ENCODE results near the gene DNAJC17.

The DNAJC17 gene

DNA sequence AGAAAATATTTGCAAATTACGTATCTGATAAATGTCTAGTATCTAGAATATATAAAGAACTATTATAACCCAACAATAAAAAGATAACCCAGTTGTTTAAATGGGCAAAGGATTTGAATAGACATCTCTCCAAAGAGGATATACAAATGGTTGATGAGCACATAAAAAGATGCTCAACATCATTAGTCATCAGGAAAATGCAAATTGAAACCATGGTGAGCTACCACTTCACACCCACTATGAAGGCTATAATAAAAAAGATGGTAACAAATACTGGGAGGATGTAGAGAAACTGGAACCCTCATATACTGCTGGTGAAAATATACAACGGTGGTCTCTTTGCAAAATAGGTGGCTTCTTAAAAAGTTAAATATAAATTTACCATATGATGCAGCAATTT lies 84.3 kb downstream of the DNAJC17 start:
- no peak overlapping the region for H2BK120ac ChIP-seq (ENCODE audit: low read depth, low read length)
- H3K18ac ChIP-seq (ENCODE audit: low read depth in 1 of 2, low read length in 2 of 2), result no peak overlapping the region
- H4K91ac ChIP-seq (ENCODE audit: low read length), result no peak overlapping the region
- H3K36me3 ChIP-seq (ENCODE audit: control insufficient read depth in 1 of 2, insufficient read depth in 2 of 2, low read depth in 1 of 2, low read length in 2 of 2), result peaks cover 0 to 11% of the 10 kb centered on the region in 2 experiments
- H3K27ac ChIP-seq (ENCODE audit: low read length, poor library complexity, severe bottlenecking), result no peak overlapping the region
- no peak overlapping the region for H2BK12ac ChIP-seq (ENCODE audit: low read length in 2 of 2)
- no CpG with 5 or more reads among the region's 2 CpGs for WGBS
- H2AK5ac ChIP-seq (ENCODE audit: low read length, severe bottlenecking), result no peak overlapping the region
- H2AFZ ChIP-seq (ENCODE audit: low read depth, low read length), result no peak overlapping the region
- H2BK15ac ChIP-seq (ENCODE audit: low read depth, poor library complexity, severe bottlenecking), result no peak overlapping the region
- no peak overlapping the region for H2BK5ac ChIP-seq (ENCODE audit: low read depth, low read length, poor library complexity, severe bottlenecking)
- no peak overlapping the region for H3K14ac ChIP-seq (ENCODE audit: low read length in 2 of 2)
- H3K4ac ChIP-seq (ENCODE audit: low read depth in 1 of 2, low read length in 2 of 2), result no peak overlapping the region
- H4K8ac ChIP-seq (ENCODE audit: low read length), result no peak overlapping the region
- H3K9ac ChIP-seq (ENCODE audit: low read length), result no peak overlapping the region
- no peaks in the 10 kb centered on the region for H3K27me3 ChIP-seq (ENCODE audit: control insufficient read depth in 1 of 2, insufficient read depth in 1 of 2, low read length in 2 of 2)
- H3K9me3 ChIP-seq (ENCODE audit: control insufficient read depth, low read length), result no peaks in the 10 kb centered on the region
- H3K4me2 ChIP-seq (ENCODE audit: low read length, poor library complexity, severe bottlenecking), result no peak overlapping the region
- H3K4me1 ChIP-seq (ENCODE audit: control insufficient read depth, insufficient read depth, low read depth, low read length), result no peaks in the 10 kb centered on the region
- H3K4me3 ChIP-seq (ENCODE audit: insufficient read depth in 1 of 2, low read depth in 1 of 2, low read length in 2 of 2), result no peak overlapping the region
- H3K23ac ChIP-seq (ENCODE audit: low read length in 2 of 2), result no peak overlapping the region
- no peaks in the 10 kb centered on the region for H3K79me1 ChIP-seq (replicated peaks; ENCODE audit: low read length, poor library complexity, severe bottlenecking)
- peak; percentile 12 for DNase-seq

DNA sequence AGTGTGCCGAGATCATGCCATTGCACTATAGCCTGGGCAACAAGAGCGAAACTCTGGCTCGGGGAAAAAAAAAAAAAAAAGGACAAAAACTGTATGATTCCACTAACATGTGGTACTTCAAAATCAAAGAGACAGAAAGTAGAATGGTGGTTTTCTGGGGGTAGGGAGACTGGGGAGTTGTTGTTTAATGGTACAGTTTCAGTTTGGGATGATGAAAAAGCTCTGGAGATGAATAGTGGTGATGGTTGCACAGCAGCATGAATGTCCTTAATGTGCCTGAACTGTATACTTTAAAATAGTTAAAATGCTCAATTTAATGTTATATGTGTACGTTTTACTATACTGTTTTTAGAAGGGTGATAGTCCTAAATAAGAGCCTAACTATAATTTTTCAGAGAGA lies 84.9 kb downstream of the DNAJC17 start:
- no peak overlapping the region for H2BK5ac ChIP-seq (ENCODE audit: low read depth, low read length, poor library complexity, severe bottlenecking)
- H4K91ac ChIP-seq (ENCODE audit: low read length), result no peak overlapping the region
- no peak overlapping the region for H2BK120ac ChIP-seq (ENCODE audit: low read depth, low read length)
- H3K27ac ChIP-seq (ENCODE audit: low read length, poor library complexity, severe bottlenecking), result no peak overlapping the region
- H2BK15ac ChIP-seq (ENCODE audit: low read depth, poor library complexity, severe bottlenecking), result no peak overlapping the region
- no peaks in the 10 kb centered on the region for H3K79me1 ChIP-seq (replicated peaks; ENCODE audit: low read length, poor library complexity, severe bottlenecking)
- H3K4me3 ChIP-seq (ENCODE audit: insufficient read depth in 1 of 2, low read depth in 1 of 2, low read length in 2 of 2), result no peak overlapping the region
- no peak overlapping the region for H3K18ac ChIP-seq (ENCODE audit: low read depth in 1 of 2, low read length in 2 of 2)
- no peaks in the 10 kb centered on the region for H3K4me1 ChIP-seq (ENCODE audit: control insufficient read depth, insufficient read depth, low read depth, low read length)
- no peak overlapping the region for H3K9ac ChIP-seq (ENCODE audit: low read length)
- peaks cover 0 to 11% of the 10 kb centered on the region in 2 experiments for H3K36me3 ChIP-seq (ENCODE audit: control insufficient read depth in 1 of 2, insufficient read depth in 2 of 2, low read depth in 1 of 2, low read length in 2 of 2)
- H2AK5ac ChIP-seq (ENCODE audit: low read length, severe bottlenecking), result no peak overlapping the region
- no peak overlapping the region for H3K4ac ChIP-seq (ENCODE audit: low read depth in 1 of 2, low read length in 2 of 2)
- no peak overlapping the region for H2BK12ac ChIP-seq (ENCODE audit: low read length in 2 of 2)
- WGBS, result 93% methylated on average over 3 of the region's 4 CpGs
- no peak overlapping the region for H4K8ac ChIP-seq (ENCODE audit: low read length)
- no peak overlapping the region for H2AFZ ChIP-seq (ENCODE audit: low read depth, low read length)
- no peaks in the 10 kb centered on the region for H3K9me3 ChIP-seq (ENCODE audit: control insufficient read depth, low read length)
- no peak for DNase-seq
- H3K4me2 ChIP-seq (ENCODE audit: low read length, poor library complexity, severe bottlenecking), result no peak overlapping the region
- no peaks in the 10 kb centered on the region for H3K27me3 ChIP-seq (ENCODE audit: control insufficient read depth in 1 of 2, insufficient read depth in 1 of 2, low read length in 2 of 2)
- H3K23ac ChIP-seq (ENCODE audit: low read length in 2 of 2), result no peak overlapping the region
- no peak overlapping the region for H3K14ac ChIP-seq (ENCODE audit: low read length in 2 of 2)

DNA sequence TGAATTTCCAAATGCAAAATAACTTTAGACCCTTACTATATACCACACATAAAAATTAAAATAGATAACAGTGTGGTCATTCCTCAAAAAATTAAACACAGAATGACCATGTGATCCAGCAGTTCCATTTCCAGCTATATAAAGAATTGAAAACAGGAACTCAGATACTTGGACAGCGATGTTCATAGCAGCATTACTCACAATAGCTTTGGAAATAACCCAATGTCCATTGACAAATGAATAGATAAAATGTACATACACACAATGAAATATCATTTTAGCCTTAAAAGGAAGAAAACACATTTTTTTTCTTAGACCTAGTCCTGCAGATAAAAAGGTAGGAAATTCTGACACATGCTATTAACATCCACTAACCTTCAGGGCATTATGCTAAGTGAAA lies 85.6 kb downstream of the DNAJC17 start:
- DNase-seq, result no peak
- Histone ChIP-seq H3K4ac (ENCODE audit: low read depth in 1 of 2, low read length in 2 of 2) (no peak overlapping the region), H3K9me3 (ENCODE audit: control insufficient read depth, low read length) (no peaks in the 10 kb centered on the region), H3K14ac (ENCODE audit: low read length in 2 of 2) (no peak overlapping the region), H4K91ac (ENCODE audit: low read length) (no peak overlapping the region), H3K9ac (ENCODE audit: low read length) (no peak overlapping the region), H3K79me1 (replicated peaks; ENCODE audit: low read length, poor library complexity, severe bottlenecking) (no peaks in the 10 kb centered on the region), H3K18ac (ENCODE audit: low read depth in 1 of 2, low read length in 2 of 2) (no peak overlapping the region), H3K4me2 (ENCODE audit: low read length, poor library complexity, severe bottlenecking) (no peak overlapping the region), H3K36me3 (ENCODE audit: control insufficient read depth in 1 of 2, insufficient read depth in 2 of 2, low read depth in 1 of 2, low read length in 2 of 2) (peaks cover 0 to 11% of the 10 kb centered on the region in 2 experiments), H2AFZ (ENCODE audit: low read depth, low read length) (no peak overlapping the region), H3K27ac (ENCODE audit: low read length, poor library complexity, severe bottlenecking) (no peak overlapping the region), H2BK12ac (ENCODE audit: low read length in 2 of 2) (no peak overlapping the region), H2BK15ac (ENCODE audit: low read depth, poor library complexity, severe bottlenecking) (no peak overlapping the region), H3K4me1 (ENCODE audit: control insufficient read depth, insufficient read depth, low read depth, low read length) (no peaks in the 10 kb centered on the region), H2BK5ac (ENCODE audit: low read depth, low read length, poor library complexity, severe bottlenecking) (no peak overlapping the region), H2AK5ac (ENCODE audit: low read length, severe bottlenecking) (no peak overlapping the region), H3K4me3 (ENCODE audit: insufficient read depth in 1 of 2, low read depth in 1 of 2, low read length in 2 of 2) (no peak overlapping the region), H4K8ac (ENCODE audit: low read length) (no peak overlapping the region), H3K27me3 (ENCODE audit: control insufficient read depth in 1 of 2, insufficient read depth in 1 of 2, low read length in 2 of 2) (no peaks in the 10 kb centered on the region), H3K23ac (ENCODE audit: low read length in 2 of 2) (no peak overlapping the region), H2BK120ac (ENCODE audit: low read depth, low read length) (no peak overlapping the region)
- 100% methylated on average over 1 of the region's 1 CpG for WGBS

GRCh38 chr15:40716165-40716564 lies 91.1 kb downstream of the DNAJC17 start:
- H4K8ac ChIP-seq (ENCODE audit: low read length), result no peak overlapping the region
- H3K79me1 ChIP-seq (replicated peaks; ENCODE audit: low read length, poor library complexity, severe bottlenecking), result no peaks in the 10 kb centered on the region
- H3K27ac ChIP-seq (ENCODE audit: low read length, poor library complexity, severe bottlenecking), result no peak overlapping the region
- no peak overlapping the region for H2BK12ac ChIP-seq (ENCODE audit: low read length in 2 of 2)
- no peak overlapping the region for H3K4me3 ChIP-seq (ENCODE audit: insufficient read depth in 1 of 2, low read depth in 1 of 2, low read length in 2 of 2)
- H2BK5ac ChIP-seq (ENCODE audit: low read depth, low read length, poor library complexity, severe bottlenecking), result no peak overlapping the region
- H3K9ac ChIP-seq (ENCODE audit: low read length), result no peak overlapping the region
- no peak overlapping the region for H3K4ac ChIP-seq (ENCODE audit: low read depth in 1 of 2, low read length in 2 of 2)
- no peak overlapping the region for H3K4me2 ChIP-seq (ENCODE audit: low read length, poor library complexity, severe bottlenecking)
- H2BK120ac ChIP-seq (ENCODE audit: low read depth, low read length), result no peak overlapping the region
- H2AK5ac ChIP-seq (ENCODE audit: low read length, severe bottlenecking), result no peak overlapping the region
- no peak overlapping the region for H4K91ac ChIP-seq (ENCODE audit: low read length)
- no peak overlapping the region for H2AFZ ChIP-seq (ENCODE audit: low read depth, low read length)
- no peak overlapping the region for H3K14ac ChIP-seq (ENCODE audit: low read length in 2 of 2)
- H3K4me1 ChIP-seq (ENCODE audit: control insufficient read depth, insufficient read depth, low read depth, low read length), result no peaks in the 10 kb centered on the region
- H3K27me3 ChIP-seq (ENCODE audit: control insufficient read depth in 1 of 2, insufficient read depth in 1 of 2, low read length in 2 of 2), result no peaks in the 10 kb centered on the region
- peaks cover 0 to 14% of the 10 kb centered on the region in 2 experiments for H3K36me3 ChIP-seq (ENCODE audit: control insufficient read depth in 1 of 2, insufficient read depth in 2 of 2, low read depth in 1 of 2, low read length in 2 of 2)
- WGBS, result 100% methylated on average over 5 of the region's 6 CpGs
- H2BK15ac ChIP-seq (ENCODE audit: low read depth, poor library complexity, severe bottlenecking), result no peak overlapping the region
- no peak for DNase-seq
- no peak overlapping the region for H3K23ac ChIP-seq (ENCODE audit: low read length in 2 of 2)
- no peaks in the 10 kb centered on the region for H3K9me3 ChIP-seq (ENCODE audit: control insufficient read depth, low read length)
- no peak overlapping the region for H3K18ac ChIP-seq (ENCODE audit: low read depth in 1 of 2, low read length in 2 of 2)

Data from mesenchymal stem cell (in vitro differentiated cells and primary cell).